Suppressor macrophage (primary cell): ENCODE measurements around the gene SOX10.
"Not testable (repeated sequence)": the region's sequence is repeated elsewhere in the genome, so short reads cannot be mapped to it uniquely, and the experiment has no call there.

Source experiments
- DNase-seq, 4 experiments: peaks; one replicate each; pipeline ENCODE4 v3.0.0-alpha.2; 2020 to 2022

SOX10 gene

GRCh38 chr22:37959231-37959825 lies 25.0 kb downstream of the SOX10 start:
- DNase-seq, result no peak

- no peak for DNase-seq
Measured at GRCh38 chr22:37957232-37957631, 27.1 kb downstream of the SOX10 start.

GRCh38 chr22:37955825-37956397 lies 28.4 kb downstream of the SOX10 start:
- DNase-seq, result not testable (repeated sequence)

GRCh38 chr22:37954686-37955085 lies 29.7 kb downstream of the SOX10 start:
- DNase-seq, result no peak

- peak; percentile 98 to 99 (median 99) for DNase-seq
Measured at GRCh38 chr22:37953437-37954179, 30.7 kb downstream of the SOX10 start, which contains the start of the genes C22orf23 and POLR2F. Gene C22orf23, minus strand, starts transcription at chr22:37953601. Its CDS starts 452 bp downstream, at chr22:37953149. Gene POLR2F, plus strand, starts transcription at chr22:37953699. Its CDS starts 89 bp downstream, at chr22:37953788.

GRCh38 chr22:37953062-37953436 lies 31.3 kb downstream of the SOX10 start:
- peak in 1 of 4 experiments; percentile 20 for DNase-seq

- not testable (repeated sequence) for DNase-seq
Measured at GRCh38 chr22:37952629-37953028, 31.7 kb downstream of the SOX10 start.

GRCh38 chr22:37951305-37951704 lies 33.0 kb downstream of the SOX10 start:
- DNase-seq, result no peak

- not testable (repeated sequence) for DNase-seq
Measured at GRCh38 chr22:37947142-37947795, 37.1 kb downstream of the SOX10 start.

- not testable (repeated sequence) for DNase-seq
Measured at GRCh38 chr22:37944423-37944822, 39.9 kb downstream of the SOX10 start.

- DNase-seq, result no peak
Measured at GRCh38 chr22:37943825-37944198, 40.5 kb downstream of the SOX10 start.

GRCh38 chr22:37943136-37943824 lies 41.1 kb downstream of the SOX10 start:
- DNase-seq, result no peak

GRCh38 chr22:37942133-37942532 lies 42.2 kb downstream of the SOX10 start:
- DNase-seq, result no peak

GRCh38 chr22:37940698-37941376 lies 43.5 kb downstream of the SOX10 start:
- DNase-seq, result peak in 3 of 4 experiments; percentile 26 to 39 (median 39)

GRCh38 chr22:37933711-37934376 lies 50.5 kb downstream of the SOX10 start:
- peak; percentile 92 to 95 (median 94) for DNase-seq

- no peak for DNase-seq
Measured at GRCh38 chr22:37932821-37933578, 51.4 kb downstream of the SOX10 start.

- no peak for DNase-seq
Measured at GRCh38 chr22:37932401-37932800, 52.0 kb downstream of the SOX10 start.

- no peak for DNase-seq
Measured at GRCh38 chr22:37931893-37932389, 52.4 kb downstream of the SOX10 start.

- DNase-seq, result no peak
Measured at GRCh38 chr22:37930952-37931440, 53.4 kb downstream of the SOX10 start.
